ENCODE data around the gene DYSF. TPM values are rescaled to one million over a fixed set of nuclear protein-coding genes. Genes with fewer than 3 reads are reported as not detected.
A peak's percentile ranks its signal among the peaks of the same experiment; 100 is the strongest.

DYSF gene
- total RNA-seq, 1 donor, result 0.18 TPM

- H3K4me3 ChIP-seq (ENCODE audit: low read depth, low read length), result peak overlapping the region; percentile 64
- no peak for DNase-seq (ENCODE audit: low read depth)
- TF ChIP-seq CTCF (IDR thresholded peaks at IDR 0.05; ENCODE audit: insufficient read depth, low read length), result no peak
Measured at GRCh38 chr2:71466301-71467179, 13.2 kb downstream of the DYSF start.

GRCh38 chr2:71467180-71467815 lies 13.9 kb downstream of the DYSF start:
- TF ChIP-seq CTCF (IDR thresholded peaks at IDR 0.05; ENCODE audit: insufficient read depth, low read length), result no peak

GRCh38 chr2:71468279-71469015 lies 15.1 kb downstream of the DYSF start:
- no peak for DNase-seq (ENCODE audit: low read depth)
- no peak for TF ChIP-seq CTCF (IDR thresholded peaks at IDR 0.05; ENCODE audit: insufficient read depth, low read length)
- no peak overlapping the region for H3K4me3 ChIP-seq (ENCODE audit: low read depth, low read length)

More at GRCh38 chr2:71467180-71467815, 13.9 kb downstream of the DYSF start:
- no peak for DNase-seq (ENCODE audit: low read depth)
- H3K4me3 ChIP-seq (ENCODE audit: low read depth, low read length), result peak overlapping the region; percentile 64

- no peak overlapping the region for H3K4me3 ChIP-seq (ENCODE audit: low read depth, low read length)
- TF ChIP-seq CTCF (IDR thresholded peaks at IDR 0.05; ENCODE audit: insufficient read depth, low read length), result no peak
- DNase-seq (ENCODE audit: low read depth), result no peak
Measured at GRCh38 chr2:71469403-71470398, 16.3 kb downstream of the DYSF start.

GRCh38 chr2:71471276-71471675 lies 17.9 kb downstream of the DYSF start:
- no peak for TF ChIP-seq CTCF (IDR thresholded peaks at IDR 0.05; ENCODE audit: insufficient read depth, low read length)
- H3K4me3 ChIP-seq (ENCODE audit: low read depth, low read length), result no peak overlapping the region
- DNase-seq (ENCODE audit: low read depth), result no peak

GRCh38 chr2:71472019-71472418 lies 18.7 kb downstream of the DYSF start:
- DNase-seq (ENCODE audit: low read depth), result no peak
- TF ChIP-seq CTCF (IDR thresholded peaks at IDR 0.05; ENCODE audit: insufficient read depth, low read length), result no peak
- H3K4me3 ChIP-seq (ENCODE audit: low read depth, low read length), result no peak overlapping the region

Measured in fibroblast of the aortic adventitia (primary cell).